C4-2B (cell line): ENCODE results near the gene SMARCA1.

Source experiments
- CTCF ChIP-seq: fragments of 450-650 bp; conservative IDR thresholded peaks from 2 replicates; pipeline ENCODE4 v1.5.1; 2017; ENCODE audit warnings: mild to moderate bottlenecking
- ZFX ChIP-seq: fragments of 450-650 bp; IDR thresholded peaks from 2 replicates; pipeline ENCODE4 v1.6.1; 2017

- TF ChIP-seq CTCF (no peak), ZFX (no peak)
These were observed 26.0 kb downstream of the SMARCA1 start for GRCh38 chrX:129497146-129497843.
